ENCODE data around the gene RAD51C.
"Not testable (repeated sequence)": the region's sequence is repeated elsewhere in the genome, so short reads cannot be mapped to it uniquely, and the experiment has no call there.

Gene RAD51C

GRCh38 chr17:58684003-58684402 is 8.4 kb upstream of the RAD51C start:
- Histone ChIP-seq H3K4me1 (ENCODE audit: control insufficient read depth, insufficient read depth, low read length) (no peaks in the 10 kb centered on the region), H3K27me3 (ENCODE audit: control insufficient read depth in 1 of 2, insufficient read depth in 2 of 2, low read length in 2 of 2) (no peaks in the 10 kb centered on the region), H3K36me3 (ENCODE audit: control insufficient read depth in 2 of 2, insufficient read depth in 2 of 2, low read length in 2 of 2) (no peaks in the 10 kb centered on the region), H3K9ac (ENCODE audit: low read length in 2 of 2) (no peak overlapping the region), H3K4me3 (ENCODE audit: low read length in 2 of 2) (no peak overlapping the region), H3K9me3 (ENCODE audit: control insufficient read depth in 2 of 2, low read length in 2 of 2) (no peaks in the 10 kb centered on the region), H3K27ac (ENCODE audit: low read length) (no peak overlapping the region)

GRCh38 chr17:58684462-58684861 is 7.9 kb upstream of the RAD51C start:
- not testable (repeated sequence) for H3K27ac ChIP-seq (ENCODE audit: low read length); H3K9me3 ChIP-seq (ENCODE audit: control insufficient read depth in 2 of 2, low read length in 2 of 2); H3K4me1 ChIP-seq (ENCODE audit: control insufficient read depth, insufficient read depth, low read length); H3K4me3 ChIP-seq (ENCODE audit: low read length in 2 of 2); H3K27me3 ChIP-seq (ENCODE audit: control insufficient read depth in 1 of 2, insufficient read depth in 2 of 2, low read length in 2 of 2); H3K9ac ChIP-seq (ENCODE audit: low read length in 2 of 2); H3K36me3 ChIP-seq (ENCODE audit: control insufficient read depth in 2 of 2, insufficient read depth in 2 of 2, low read length in 2 of 2)

GRCh38 chr17:58686980-58687379 is 5.4 kb upstream of the RAD51C start:
- peaks cover under 1% of the 10 kb centered on the region for H3K4me1 ChIP-seq (ENCODE audit: control insufficient read depth, insufficient read depth, low read length)
- H3K9ac ChIP-seq (ENCODE audit: low read length in 2 of 2) = no peak overlapping the region
- no peak overlapping the region for H3K4me3 ChIP-seq (ENCODE audit: low read length in 2 of 2)
- no peak overlapping the region for H3K27ac ChIP-seq (ENCODE audit: low read length)
- no peaks in the 10 kb centered on the region for H3K9me3 ChIP-seq (ENCODE audit: control insufficient read depth in 2 of 2, low read length in 2 of 2)
- no peaks in the 10 kb centered on the region for H3K36me3 ChIP-seq (ENCODE audit: control insufficient read depth in 2 of 2, insufficient read depth in 2 of 2, low read length in 2 of 2)
- H3K27me3 ChIP-seq (ENCODE audit: control insufficient read depth in 1 of 2, insufficient read depth in 2 of 2, low read length in 2 of 2) = no peaks in the 10 kb centered on the region

- Histone ChIP-seq H3K9me3 (ENCODE audit: control insufficient read depth in 2 of 2, low read length in 2 of 2) (no peaks in the 10 kb centered on the region), H3K4me1 (ENCODE audit: control insufficient read depth, insufficient read depth, low read length) (peaks cover 4% of the 10 kb centered on the region), H3K27me3 (ENCODE audit: control insufficient read depth in 1 of 2, insufficient read depth in 2 of 2, low read length in 2 of 2) (no peaks in the 10 kb centered on the region), H3K27ac (ENCODE audit: low read length) (no peak overlapping the region), H3K9ac (ENCODE audit: low read length in 2 of 2) (no peak overlapping the region), H3K4me3 (ENCODE audit: low read length in 2 of 2) (no peak overlapping the region), H3K36me3 (ENCODE audit: control insufficient read depth in 2 of 2, insufficient read depth in 2 of 2, low read length in 2 of 2) (no peaks in the 10 kb centered on the region)
Measured at GRCh38 chr17:58688521-58688920, 3.9 kb upstream of the RAD51C start.

- not testable (repeated sequence) for H3K27me3 ChIP-seq (ENCODE audit: control insufficient read depth in 1 of 2, insufficient read depth in 2 of 2, low read length in 2 of 2); H3K4me1 ChIP-seq (ENCODE audit: control insufficient read depth, insufficient read depth, low read length); H3K36me3 ChIP-seq (ENCODE audit: control insufficient read depth in 2 of 2, insufficient read depth in 2 of 2, low read length in 2 of 2); H3K9ac ChIP-seq (ENCODE audit: low read length in 2 of 2); H3K9me3 ChIP-seq (ENCODE audit: control insufficient read depth in 2 of 2, low read length in 2 of 2); H3K27ac ChIP-seq (ENCODE audit: low read length); H3K4me3 ChIP-seq (ENCODE audit: low read length in 2 of 2)
Measured at GRCh38 chr17:58690033-58690432, 2.4 kb upstream of the RAD51C start.

- Histone ChIP-seq H3K9ac (ENCODE audit: low read length in 2 of 2) (peak within 1 kb of the TSS; percentile 73 to 82), H3K27me3 (ENCODE audit: control insufficient read depth in 1 of 2, insufficient read depth in 2 of 2, low read length in 2 of 2) (no peaks in the 10 kb centered on the region), H3K9me3 (ENCODE audit: control insufficient read depth in 2 of 2, low read length in 2 of 2) (no peaks in the 10 kb centered on the region), H3K36me3 (ENCODE audit: control insufficient read depth in 2 of 2, insufficient read depth in 2 of 2, low read length in 2 of 2) (no peaks in the 10 kb centered on the region), H3K27ac (ENCODE audit: low read length) (peak within 1 kb of the TSS; percentile 93), H3K4me1 (ENCODE audit: control insufficient read depth, insufficient read depth, low read length) (peaks cover 4% of the 10 kb centered on the region), H3K4me3 (ENCODE audit: low read length in 2 of 2) (peak within 1 kb of the TSS; percentile 71 to 92)
Measured at GRCh38 chr17:58691701-58692238, 632 bp upstream of the RAD51C start, which contains the start of gene TEX14. TSS of gene TEX14 (minus strand) at chr17:58692045. CDS start at chr17:58652001, 40,044 bp downstream.

GRCh38 chr17:58693208-58693607 is 806 bp downstream of the RAD51C start:
- Histone ChIP-seq H3K36me3 (ENCODE audit: control insufficient read depth in 2 of 2, insufficient read depth in 2 of 2, low read length in 2 of 2) (no peaks in the 10 kb centered on the region), H3K4me3 (ENCODE audit: low read length in 2 of 2) (peak overlapping the region; percentile 71 to 92), H3K27me3 (ENCODE audit: control insufficient read depth in 1 of 2, insufficient read depth in 2 of 2, low read length in 2 of 2) (no peaks in the 10 kb centered on the region), H3K9me3 (ENCODE audit: control insufficient read depth in 2 of 2, low read length in 2 of 2) (no peaks in the 10 kb centered on the region), H3K27ac (ENCODE audit: low read length) (peak overlapping the region; percentile 93), H3K4me1 (ENCODE audit: control insufficient read depth, insufficient read depth, low read length) (peaks cover 4% of the 10 kb centered on the region), H3K9ac (ENCODE audit: low read length in 2 of 2) (peak overlapping the region; percentile 73 to 82)

- no peaks in the 10 kb centered on the region for H3K36me3 ChIP-seq (ENCODE audit: control insufficient read depth in 2 of 2, insufficient read depth in 2 of 2, low read length in 2 of 2)
- peak overlapping the region; percentile 93 for H3K27ac ChIP-seq (ENCODE audit: low read length)
- H3K27me3 ChIP-seq (ENCODE audit: control insufficient read depth in 1 of 2, insufficient read depth in 2 of 2, low read length in 2 of 2) = no peaks in the 10 kb centered on the region
- H3K9me3 ChIP-seq (ENCODE audit: control insufficient read depth in 2 of 2, low read length in 2 of 2) = no peaks in the 10 kb centered on the region
- H3K4me3 ChIP-seq (ENCODE audit: low read length in 2 of 2) = no peak overlapping the region
- H3K4me1 ChIP-seq (ENCODE audit: control insufficient read depth, insufficient read depth, low read length) = peaks cover 4% of the 10 kb centered on the region
- no peak overlapping the region for H3K9ac ChIP-seq (ENCODE audit: low read length in 2 of 2)
Measured at GRCh38 chr17:58693751-58694150, 1.3 kb downstream of the RAD51C start.

GRCh38 chr17:58694302-58694701 is 1.9 kb downstream of the RAD51C start:
- Histone ChIP-seq H3K36me3 (ENCODE audit: control insufficient read depth in 2 of 2, insufficient read depth in 2 of 2, low read length in 2 of 2) (peaks cover 0 to under 1% of the 10 kb centered on the region in 2 donors), H3K27ac (ENCODE audit: low read length) (no peak overlapping the region), H3K4me1 (ENCODE audit: control insufficient read depth, insufficient read depth, low read length) (peaks cover 4% of the 10 kb centered on the region), H3K9ac (ENCODE audit: low read length in 2 of 2) (no peak overlapping the region), H3K27me3 (ENCODE audit: control insufficient read depth in 1 of 2, insufficient read depth in 2 of 2, low read length in 2 of 2) (no peaks in the 10 kb centered on the region), H3K4me3 (ENCODE audit: low read length in 2 of 2) (no peak overlapping the region), H3K9me3 (ENCODE audit: control insufficient read depth in 2 of 2, low read length in 2 of 2) (no peaks in the 10 kb centered on the region)

GRCh38 chr17:58694826-58695225 is 2.4 kb downstream of the RAD51C start:
- Histone ChIP-seq H3K36me3 (ENCODE audit: control insufficient read depth in 2 of 2, insufficient read depth in 2 of 2, low read length in 2 of 2) (peaks cover 4 to 6% of the 10 kb centered on the region in 2 donors), H3K9ac (ENCODE audit: low read length in 2 of 2) (no peak overlapping the region), H3K27me3 (ENCODE audit: control insufficient read depth in 1 of 2, insufficient read depth in 2 of 2, low read length in 2 of 2) (no peaks in the 10 kb centered on the region), H3K9me3 (ENCODE audit: control insufficient read depth in 2 of 2, low read length in 2 of 2) (no peaks in the 10 kb centered on the region), H3K4me1 (ENCODE audit: control insufficient read depth, insufficient read depth, low read length) (peaks cover 4% of the 10 kb centered on the region), H3K4me3 (ENCODE audit: low read length in 2 of 2) (no peak overlapping the region), H3K27ac (ENCODE audit: low read length) (no peak overlapping the region)

GRCh38 chr17:58699771-58700170 is 7.4 kb downstream of the RAD51C start:
- H3K9ac ChIP-seq (ENCODE audit: low read length in 2 of 2) = no peak overlapping the region
- H3K36me3 ChIP-seq (ENCODE audit: control insufficient read depth in 2 of 2, insufficient read depth in 2 of 2, low read length in 2 of 2) = peaks cover 8 to 15% of the 10 kb centered on the region in 2 donors
- no peak overlapping the region for H3K27ac ChIP-seq (ENCODE audit: low read length)
- no peaks in the 10 kb centered on the region for H3K9me3 ChIP-seq (ENCODE audit: control insufficient read depth in 2 of 2, low read length in 2 of 2)
- no peaks in the 10 kb centered on the region for H3K27me3 ChIP-seq (ENCODE audit: control insufficient read depth in 1 of 2, insufficient read depth in 2 of 2, low read length in 2 of 2)
- H3K4me3 ChIP-seq (ENCODE audit: low read length in 2 of 2) = no peak overlapping the region
- no peaks in the 10 kb centered on the region for H3K4me1 ChIP-seq (ENCODE audit: control insufficient read depth, insufficient read depth, low read length)

Measured in stomach smooth muscle (tissue), 2 donors.